GM12878 (cell line): ENCODE data around the gene MAN2C1. TPM values are rescaled to one million over a fixed set of nuclear protein-coding genes. Genes with fewer than 3 reads are reported as not detected.
A peak's percentile ranks its signal among the peaks of the same experiment; 100 is the strongest.

ENCODE experiments used
- ATAC-seq: fragments of 200-7000 bp; cut with Tn5 transposase; 3 replicates; pipeline ENCODE4 v1.9.1; 2020; ENCODE audit warnings: mild to moderate bottlenecking, moderate library complexity
- BruUV-seq: library from RNA; stranded (reverse); fragments of 400-500 nt; replicated peaks from 2 replicates; lab custom pipeline; 2021; lab: Mats Ljungman, UMichigan
- CTCF ChIA-PET: fragments of 300-600 bp; sonication (Branson Sonifier 250); formaldehyde crosslinking; extraction: SDS; loops from one replicate; lab custom pipeline; 2021; ENCODE audit warnings: inconsistent platforms; lab: Yijun Ruan, JAX
- POLR2A ChIA-PET: fragments of 350-600 bp; formaldehyde crosslinking; extraction: SDS; loops from one replicate; lab custom pipeline; 2021; ENCODE audit warnings: inconsistent platforms; lab: Charles Lee
- RAD21 ChIA-PET: fragments of 300-600 bp; sonication (Branson Sonifier 250); formaldehyde crosslinking; loops from one replicate; lab custom pipeline; 2023; ENCODE audit warnings: antibody characterized with exemption; ENCODE audit not compliant: unreplicated experiment; lab: Charles Lee
- SMC1A ChIA-PET: fragments of 300-600 bp; sonication (Branson Sonifier 250); formaldehyde crosslinking; loops from one replicate; lab custom pipeline; 2023; ENCODE audit not compliant: unreplicated experiment, uncharacterized antibody; lab: Charles Lee
- DNase-seq: peaks from one replicate; pipeline ENCODE4 v3.0.0-alpha.2; 2011; ENCODE audit warnings: low read depth, low spot score
- FAIRE-seq: peaks from 3 replicates; lab custom pipeline; 2011; peaks lifted over from hg19 to GRCh38; lab: Jason Lieb, UNC
- H2AFZ ChIP-seq: 2 replicates; pipeline ENCODE4 v1.6.0; 2011; ENCODE audit warnings: low read depth, low read length, control low read depth; ENCODE audit not compliant: control insufficient read depth
- H3K27ac ChIP-seq: 2 replicates; pipeline ENCODE4 v1.5.1; 2011; ENCODE audit warnings: control low read depth; ENCODE audit not compliant: control insufficient read depth, insufficient read depth
- H3K27me3 ChIP-seq, 2 experiments: replicated peaks in 1 of 2; 2 replicates each; pipeline versions ENCODE4 v1.6.0 to v1.6.1; 2011; ENCODE audit warnings: low read length in 1 of 2; ENCODE audit not compliant: control insufficient read depth in 2 of 2, insufficient read depth in 2 of 2
- H3K36me3 ChIP-seq, 2 experiments: 2 replicates each; pipeline ENCODE4 v1.5.1; 2011; ENCODE audit warnings: low read length in 1 of 2; ENCODE audit not compliant: control insufficient read depth in 2 of 2, insufficient read depth in 2 of 2
- H3K4me1 ChIP-seq: 2 replicates; pipeline ENCODE4 v1.6.1; 2011; ENCODE audit warnings: mild to moderate bottlenecking, low read length, moderate library complexity, mixed read lengths; ENCODE audit not compliant: control insufficient read depth, insufficient read depth
- H3K4me2 ChIP-seq: 2 replicates; pipeline ENCODE4 v1.6.0; 2011; ENCODE audit warnings: control low read depth; ENCODE audit not compliant: control insufficient read depth, insufficient read depth
- H3K4me3 ChIP-seq: fragments of 200-600 bp; sonication (generic); 2 replicates; pipeline ENCODE4 v1.5.1; 2016
- H3K79me2 ChIP-seq: 2 replicates; pipeline ENCODE4 v1.6.0; 2011; ENCODE audit warnings: low read length; ENCODE audit not compliant: control insufficient read depth, insufficient read depth
- H3K9ac ChIP-seq: 2 replicates; pipeline ENCODE4 v1.8.0; 2011; ENCODE audit warnings: low read length, control low read depth, mixed read lengths; ENCODE audit not compliant: control insufficient read depth, insufficient read depth
- H3K9me3 ChIP-seq: replicated peaks from 3 replicates; pipeline ENCODE4 v1.5.1; 2011; ENCODE audit warnings: mild to moderate bottlenecking, low read length; ENCODE audit not compliant: control insufficient read depth, insufficient read depth
- H4K20me1 ChIP-seq: 2 replicates; pipeline ENCODE4 v1.6.0; 2011; ENCODE audit not compliant: control insufficient read depth, insufficient read depth
- BACH1 ChIP-seq: fragments of 450-650 bp; IDR thresholded peaks from 2 replicates; pipeline ENCODE4 v1.6.1; 2017; ENCODE audit warnings: mild to moderate bottlenecking, borderline replicate concordance
- BHLHE40 ChIP-seq, 2 experiments: fragments of 450-650 bp in 1 of 2; IDR thresholded peaks; 2 replicates each; pipeline ENCODE4 v1.6.1; 2011 to 2017; ENCODE audit warnings: low read depth in 2 of 2, borderline replicate concordance in 1 of 2, improper control_type of control experiment in 1 of 2, low read length in 1 of 2, mild to moderate bottlenecking in 1 of 2
- DPF2 ChIP-seq: fragments of 450-650 bp; IDR thresholded peaks from 2 replicates; pipeline ENCODE4 v1.6.1; 2017; ENCODE audit warnings: mild to moderate bottlenecking
- EED ChIP-seq: sonication (generic); IDR thresholded peaks from 2 replicates; pipeline ENCODE4 v1.6.1; 2016; ENCODE audit warnings: antibody characterized with exemption, low read depth
- EGR1 ChIP-seq, 2 experiments: IDR thresholded peaks; 1 replicate in 1 of 2; 2 replicates in 1 of 2; pipeline ENCODE4 v1.6.1; 2011 to 2012; ENCODE audit warnings: low read depth in 2 of 2, low read length in 2 of 2, borderline replicate concordance in 1 of 2, mild to moderate bottlenecking in 1 of 2, moderate library complexity in 1 of 2
- FOS ChIP-seq: IDR thresholded peaks from 3 replicates; pipeline ENCODE4 v1.6.1; 2011; ENCODE audit warnings: borderline replicate concordance; ENCODE audit not compliant: insufficient read length; ENCODE audit errors: extremely low read depth
- MEF2B ChIP-seq: fragments of 450-650 bp; IDR thresholded peaks from 2 replicates; pipeline ENCODE4 v1.6.1; 2018; ENCODE audit warnings: mild to moderate bottlenecking, moderate library complexity; ENCODE audit not compliant: partially characterized antibody, poor library complexity, severe bottlenecking
- MTA3 ChIP-seq: IDR thresholded peaks from 2 replicates; pipeline ENCODE4 v1.6.1; 2012; ENCODE audit warnings: low read length, inconsistent platforms, borderline replicate concordance
- NRF1 ChIP-seq: conservative IDR thresholded peaks from 2 replicates; pipeline ENCODE4 v1.6.1; 2011; ENCODE audit warnings: mild to moderate bottlenecking, low read depth, low read length, improper control_type of control experiment
- PAX5 ChIP-seq: IDR thresholded peaks from 2 replicates; pipeline ENCODE4 v1.6.1; 2011; ENCODE audit warnings: low read depth, low read length, borderline replicate concordance
- RAD21 ChIP-seq: IDR thresholded peaks from 2 replicates; pipeline ENCODE4 v1.6.1; 2011; ENCODE audit warnings: mild to moderate bottlenecking, low read depth, low read length, moderate library complexity; ENCODE audit not compliant: insufficient read depth
- SREBF1 ChIP-seq: IDR thresholded peaks from 2 replicates; pipeline ENCODE4 v1.6.1; 2012; ENCODE audit warnings: mild to moderate bottlenecking, low read length
- STAT1 ChIP-seq: fragments of 450-650 bp; conservative IDR thresholded peaks from 2 replicates; pipeline ENCODE4 v1.6.1; 2014; ENCODE audit warnings: antibody characterized with exemption, mild to moderate bottlenecking
- TAF1 ChIP-seq: IDR thresholded peaks from 2 replicates; pipeline ENCODE4 v1.6.1; 2011; ENCODE audit warnings: mild to moderate bottlenecking, low read depth, low read length, borderline replicate concordance
- TCF12 ChIP-seq: IDR thresholded peaks from 2 replicates; pipeline ENCODE4 v1.6.1; 2011; ENCODE audit warnings: low read depth, mild to moderate bottlenecking, low read length
- WGBS: methylation state at CpG from one replicate; pipeline ENCODE4 v1.1.6; 2016; ENCODE audit warnings: low lambda C conversion rate; ENCODE audit not compliant: insufficient replicate concordance, insufficient coverage; ENCODE audit errors: missing lambda C conversion rate; 5-methylcytosine and 5-hydroxymethylcytosine counted together
- in situ Hi-C: fragments of 300-500 bp; cut with MboI; formaldehyde crosslinking; loops from 9 replicates; pipeline ENCODE4 v1.14.3; 2018; ENCODE audit warnings: mixed read lengths
- intact Hi-C: fragments of 100-400 bp; cut with micrococcal nuclease; formaldehyde crosslinking; loops from one replicate; pipeline ENCODE4 v1.14.2; 2022; ENCODE audit not compliant: unreplicated experiment
- polyA plus RNA-seq, 11 experiments: library from polyadenylated mRNA; depleted of rRNA in 4 of 11; unstranded in 6 of 11; stranded (reverse) in 5 of 11; fragments of >200 nt; fragmentation: Nextera tagmentation in 4 of 11; fragmentation: Illumina TruSeq in 1 of 11; extraction: Ambion mirVana in 4 of 11; extraction: Trizol in 1 of 11; gene quantifications; 1 replicate in 1 of 11; 2 replicates in 10 of 11; pipeline versions ENCODE4 v1.2.1 to v1.2.3, GENCODE V29; 2011 to 2016; ENCODE audit warnings: inconsistent platforms in 2 of 11, missing spikeins in 2 of 11, low read depth in 1 of 11
- total RNA-seq, 4 experiments: library from RNA; depleted of rRNA in 3 of 4; stranded (reverse); fragments of >200 nt in 3 of 4; fragmentation: Illumina TruSeq in 1 of 4; extraction: Trizol in 1 of 4; gene quantifications; 2 replicates each; pipeline versions ENCODE4 v1.2.1 to v1.2.3, GENCODE V29; 2013 to 2021
- TF ChIP-seq, protein P1 (sequence below): fragments of 150-350 bp; IDR thresholded peaks from 2 replicates; pipeline ENCODE4 v1.6.1; 2014; ENCODE audit warnings: mild to moderate bottlenecking, low read depth, low read length
- TF ChIP-seq, protein P2 (sequence below): fragments of 450-650 bp; IDR thresholded peaks from 2 replicates; pipeline ENCODE4 v1.6.1; 2017; ENCODE audit warnings: mild to moderate bottlenecking, moderate library complexity

The MAN2C1 gene
- total and polyA plus RNA-seq, 10 of the 15 experiments (the other 5 are each of a cell fraction or from before 2014, with no cell fraction given) = 1.4 to 111 (median 42.2) TPM

DNA sequence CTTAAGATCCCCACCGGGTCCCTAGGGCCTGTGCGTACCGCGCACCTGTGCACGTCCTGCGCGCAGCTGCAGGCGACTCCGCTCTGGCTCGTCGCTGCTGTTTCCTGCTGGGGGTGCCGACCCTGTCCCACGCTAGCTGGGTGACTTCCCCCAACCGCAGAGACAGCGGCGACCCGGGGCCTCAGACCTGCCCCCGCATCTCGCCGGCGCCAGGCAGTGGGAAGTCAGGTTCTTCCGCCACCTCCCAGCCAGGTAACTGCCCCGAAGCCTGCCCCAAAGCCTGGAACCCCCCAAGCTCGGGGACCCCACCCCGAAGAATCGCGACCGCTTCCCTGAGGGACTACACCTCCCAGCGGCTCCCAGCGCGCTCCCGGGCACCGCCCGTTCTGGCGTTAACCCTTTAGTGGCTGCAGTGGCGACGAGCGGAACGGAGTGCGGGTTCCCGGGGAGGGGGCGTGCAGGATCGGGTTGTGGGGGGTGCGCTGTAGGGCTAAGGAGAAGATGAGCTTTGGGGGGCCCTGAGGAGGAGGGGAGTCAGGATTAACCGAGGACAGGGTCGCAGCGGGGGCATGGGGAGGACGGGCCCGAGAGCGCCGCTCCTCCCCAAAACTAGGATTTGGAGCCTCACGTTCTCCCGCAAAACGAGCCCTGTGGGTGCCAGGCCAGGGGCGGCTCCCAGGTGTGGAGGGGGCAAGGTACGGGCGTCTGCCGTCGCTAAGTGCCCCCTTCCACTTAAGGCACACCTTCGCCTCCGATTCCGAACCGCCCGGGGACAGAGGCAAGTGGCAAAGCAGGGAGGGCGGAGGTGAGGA is 21.0 kb downstream of the MAN2C1 start:
- in situ Hi-C loops = no loop called here
- Histone ChIP-seq H3K27me3 (peaks cover 4 to 11% of the 10 kb centered on the region in 2 experiments), H3K9me3 (peaks cover 15% of the 10 kb centered on the region; the same call in 2 of the 3 replicates), H2AFZ (peak overlapping the region; percentile 69), H3K79me2 (no peaks in the 10 kb centered on the region), H4K20me1 (no peaks in the 10 kb centered on the region), H3K27ac (no peak overlapping the region), H3K9ac (peak overlapping the region; percentile 35; the same call in 1 of the 2 replicates), H3K36me3 (no peaks in the 10 kb centered on the region), H3K4me3 (peak overlapping the region; percentile 66), H3K4me1 (peaks cover 23% of the 10 kb centered on the region), H3K4me2 (peak overlapping the region; percentile 95)
- FAIRE-seq (no peak), ATAC-seq (peak; percentile 49), DNase-seq (no peak)
- BruUV-seq = no TSS peak
- ChIA-PET POLR2A (no interaction called here), SMC1A (no interaction called here), RAD21 (no interaction called here), CTCF (no interaction called here)
- 4% methylated on average over 54 of the region's 65 CpGs for WGBS
- intact Hi-C loops = no loop called here
- no peak for TF ChIP-seq MTA3
- TF ChIP-seq BHLHE40 (IDR thresholded peaks at IDR 0.05; ENCODE audit: borderline replicate concordance in 1 of 2, low read depth in 2 of 2, low read length in 1 of 2) = peak in 1 of 2 experiments; percentile 60; a peak in 1 of 4 replicates
- 0 out of 2 replicates have a peak, but pooled peaks have one; percentile 33 for TF ChIP-seq BACH1
- peak; percentile 92 for TF ChIP-seq TCF12
- TF ChIP-seq MEF2B = peak; percentile 74
- peak in 1 of 2 experiments; percentile 50; a peak in 1 of 3 replicates for TF ChIP-seq EGR1 (IDR thresholded peaks at IDR 0.05; ENCODE audit: borderline replicate concordance in 1 of 2, low read depth in 2 of 2, low read length in 2 of 2)
- no peak for TF ChIP-seq TAF1
- TF ChIP-seq, protein P1, sequence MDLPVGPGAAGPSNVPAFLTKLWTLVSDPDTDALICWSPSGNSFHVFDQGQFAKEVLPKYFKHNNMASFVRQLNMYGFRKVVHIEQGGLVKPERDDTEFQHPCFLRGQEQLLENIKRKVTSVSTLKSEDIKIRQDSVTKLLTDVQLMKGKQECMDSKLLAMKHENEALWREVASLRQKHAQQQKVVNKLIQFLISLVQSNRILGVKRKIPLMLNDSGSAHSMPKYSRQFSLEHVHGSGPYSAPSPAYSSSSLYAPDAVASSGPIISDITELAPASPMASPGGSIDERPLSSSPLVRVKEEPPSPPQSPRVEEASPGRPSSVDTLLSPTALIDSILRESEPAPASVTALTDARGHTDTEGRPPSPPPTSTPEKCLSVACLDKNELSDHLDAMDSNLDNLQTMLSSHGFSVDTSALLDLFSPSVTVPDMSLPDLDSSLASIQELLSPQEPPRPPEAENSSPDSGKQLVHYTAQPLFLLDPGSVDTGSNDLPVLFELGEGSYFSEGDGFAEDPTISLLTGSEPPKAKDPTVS = no peak
- TF ChIP-seq STAT1 = no peak
- peak; percentile 53; the same call in 1 of the 2 replicates for TF ChIP-seq DPF2
- TF ChIP-seq NRF1 = no peak
- TF ChIP-seq, protein P2, sequence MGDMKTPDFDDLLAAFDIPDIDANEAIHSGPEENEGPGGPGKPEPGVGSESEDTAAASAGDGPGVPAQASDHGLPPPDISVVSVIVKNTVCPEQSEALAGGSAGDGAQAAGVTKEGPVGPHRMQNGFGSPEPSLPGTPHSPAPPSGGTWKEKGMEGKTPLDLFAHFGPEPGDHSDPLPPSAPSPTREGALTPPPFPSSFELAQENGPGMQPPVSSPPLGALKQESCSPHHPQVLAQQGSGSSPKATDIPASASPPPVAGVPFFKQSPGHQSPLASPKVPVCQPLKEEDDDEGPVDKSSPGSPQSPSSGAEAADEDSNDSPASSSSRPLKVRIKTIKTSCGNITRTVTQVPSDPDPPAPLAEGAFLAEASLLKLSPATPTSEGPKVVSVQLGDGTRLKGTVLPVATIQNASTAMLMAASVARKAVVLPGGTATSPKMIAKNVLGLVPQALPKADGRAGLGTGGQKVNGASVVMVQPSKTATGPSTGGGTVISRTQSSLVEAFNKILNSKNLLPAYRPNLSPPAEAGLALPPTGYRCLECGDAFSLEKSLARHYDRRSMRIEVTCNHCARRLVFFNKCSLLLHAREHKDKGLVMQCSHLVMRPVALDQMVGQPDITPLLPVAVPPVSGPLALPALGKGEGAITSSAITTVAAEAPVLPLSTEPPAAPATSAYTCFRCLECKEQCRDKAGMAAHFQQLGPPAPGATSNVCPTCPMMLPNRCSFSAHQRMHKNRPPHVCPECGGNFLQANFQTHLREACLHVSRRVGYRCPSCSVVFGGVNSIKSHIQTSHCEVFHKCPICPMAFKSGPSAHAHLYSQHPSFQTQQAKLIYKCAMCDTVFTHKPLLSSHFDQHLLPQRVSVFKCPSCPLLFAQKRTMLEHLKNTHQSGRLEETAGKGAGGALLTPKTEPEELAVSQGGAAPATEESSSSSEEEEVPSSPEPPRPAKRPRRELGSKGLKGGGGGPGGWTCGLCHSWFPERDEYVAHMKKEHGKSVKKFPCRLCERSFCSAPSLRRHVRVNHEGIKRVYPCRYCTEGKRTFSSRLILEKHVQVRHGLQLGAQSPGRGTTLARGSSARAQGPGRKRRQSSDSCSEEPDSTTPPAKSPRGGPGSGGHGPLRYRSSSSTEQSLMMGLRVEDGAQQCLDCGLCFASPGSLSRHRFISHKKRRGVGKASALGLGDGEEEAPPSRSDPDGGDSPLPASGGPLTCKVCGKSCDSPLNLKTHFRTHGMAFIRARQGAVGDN = no peak
- no peak for TF ChIP-seq FOS
- no peak for TF ChIP-seq PAX5
- no peak for TF ChIP-seq SREBF1
- TF ChIP-seq RAD21 = no peak
- no peak for TF ChIP-seq EED
